Ishikawa (cell line): Measurements from ENCODE around the gene SPDYE3.
A peak's percentile ranks its signal among the peaks of the same experiment; 100 is the strongest.
"Not testable (repeated sequence)": the region's sequence is repeated elsewhere in the genome, so short reads cannot be mapped to it uniquely, and the experiment has no call there.

ENCODE experiments used
- CEBPB ChIP-seq: IDR thresholded peaks from 2 replicates; pipeline ENCODE4 v1.6.1; 2012
- CREB1 ChIP-seq: IDR thresholded peaks from 2 replicates; pipeline ENCODE4 v1.6.1; 2012; ENCODE audit warnings: low read depth
- EGR1 ChIP-seq: IDR thresholded peaks from 2 replicates; pipeline ENCODE4 v1.6.1; 2012
- EP300 ChIP-seq: IDR thresholded peaks from 2 replicates; pipeline ENCODE4 v1.6.1; 2012; ENCODE audit warnings: borderline replicate concordance
- FOXM1 ChIP-seq: IDR thresholded peaks from 2 replicates; pipeline ENCODE4 v1.6.1; 2012; ENCODE audit warnings: low read depth, borderline replicate concordance
- NFIC ChIP-seq: IDR thresholded peaks from 2 replicates; pipeline ENCODE4 v1.6.1; 2012
- RAD21 ChIP-seq: IDR thresholded peaks from 2 replicates; pipeline ENCODE4 v1.6.1; 2012; ENCODE audit warnings: low read depth
- TAF1 ChIP-seq: IDR thresholded peaks from 2 replicates; pipeline ENCODE4 v1.6.1; 2012; ENCODE audit warnings: low read depth, mild to moderate bottlenecking
- TCF12 ChIP-seq: IDR thresholded peaks from 2 replicates; pipeline ENCODE4 v1.6.1; 2012; ENCODE audit warnings: low read depth
- TEAD4 ChIP-seq: IDR thresholded peaks from 2 replicates; pipeline ENCODE4 v1.6.1; 2012
- YY1 ChIP-seq: IDR thresholded peaks from 2 replicates; pipeline ENCODE4 v1.6.1; 2012; ENCODE audit warnings: low read depth
- ZBTB7A ChIP-seq: IDR thresholded peaks from 2 replicates; pipeline ENCODE4 v1.6.1; 2012; ENCODE audit warnings: low read depth
- TF ChIP-seq, protein P1 (sequence below): IDR thresholded peaks from 2 replicates; pipeline ENCODE4 v1.6.1; 2012
- TF ChIP-seq, protein P2 (sequence below): IDR thresholded peaks from 2 replicates; pipeline ENCODE4 v1.6.1; 2012
- TF ChIP-seq, protein P3 (sequence below): IDR thresholded peaks from 2 replicates; pipeline ENCODE4 v1.6.1; 2012; ENCODE audit warnings: low read depth, mild to moderate bottlenecking

SPDYE3 gene, protein sequence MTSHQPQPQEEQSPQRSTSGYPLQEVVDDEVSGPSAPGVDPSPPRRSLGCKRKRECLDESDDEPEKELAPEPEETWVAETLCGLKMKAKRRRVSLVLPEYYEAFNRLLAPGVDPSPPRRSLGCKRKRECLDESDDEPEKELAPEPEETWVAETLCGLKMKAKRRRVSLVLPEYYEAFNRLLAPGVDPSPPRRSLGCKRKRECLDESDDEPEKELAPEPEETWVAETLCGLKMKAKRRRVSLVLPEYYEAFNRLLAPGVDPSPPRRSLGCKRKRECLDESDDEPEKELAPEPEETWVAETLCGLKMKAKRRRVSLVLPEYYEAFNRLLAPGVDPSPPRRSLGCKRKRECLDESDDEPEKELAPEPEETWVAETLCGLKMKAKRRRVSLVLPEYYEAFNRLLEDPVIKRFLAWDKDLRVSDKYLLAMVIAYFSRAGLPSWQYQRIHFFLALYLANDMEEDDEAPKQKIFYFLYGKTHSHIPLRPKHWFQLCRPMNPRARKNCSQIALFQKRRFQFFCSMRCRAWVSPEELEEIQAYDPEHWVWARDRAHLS

DNA sequence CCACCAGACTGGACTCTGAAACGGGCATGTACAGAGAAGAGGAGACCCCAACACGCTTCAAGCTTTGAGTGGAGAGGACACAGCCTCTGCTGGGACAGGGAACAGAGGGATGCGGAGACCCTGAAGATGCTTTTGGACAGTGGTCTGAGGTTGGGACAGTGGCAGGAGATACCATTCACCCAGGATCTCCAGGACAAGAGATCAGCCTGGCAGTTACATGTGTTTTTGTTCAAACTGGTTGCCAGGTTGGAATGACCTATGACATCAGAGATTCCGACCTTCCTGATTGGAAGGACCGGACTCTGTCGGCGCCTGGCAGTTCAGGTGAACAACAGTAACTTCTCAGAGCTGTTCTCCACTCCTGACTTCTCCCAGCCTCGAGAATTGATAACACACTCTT is at the start of gene SPDYE3:
Gene SPDYE3, plus strand, starts transcription at position 301 of the 400 bp plus-strand sequence. CDS start 184 bp downstream, outside the sequence.
- TF ChIP-seq YY1, EGR1, FOXM1: not testable (repeated sequence)

DNA sequence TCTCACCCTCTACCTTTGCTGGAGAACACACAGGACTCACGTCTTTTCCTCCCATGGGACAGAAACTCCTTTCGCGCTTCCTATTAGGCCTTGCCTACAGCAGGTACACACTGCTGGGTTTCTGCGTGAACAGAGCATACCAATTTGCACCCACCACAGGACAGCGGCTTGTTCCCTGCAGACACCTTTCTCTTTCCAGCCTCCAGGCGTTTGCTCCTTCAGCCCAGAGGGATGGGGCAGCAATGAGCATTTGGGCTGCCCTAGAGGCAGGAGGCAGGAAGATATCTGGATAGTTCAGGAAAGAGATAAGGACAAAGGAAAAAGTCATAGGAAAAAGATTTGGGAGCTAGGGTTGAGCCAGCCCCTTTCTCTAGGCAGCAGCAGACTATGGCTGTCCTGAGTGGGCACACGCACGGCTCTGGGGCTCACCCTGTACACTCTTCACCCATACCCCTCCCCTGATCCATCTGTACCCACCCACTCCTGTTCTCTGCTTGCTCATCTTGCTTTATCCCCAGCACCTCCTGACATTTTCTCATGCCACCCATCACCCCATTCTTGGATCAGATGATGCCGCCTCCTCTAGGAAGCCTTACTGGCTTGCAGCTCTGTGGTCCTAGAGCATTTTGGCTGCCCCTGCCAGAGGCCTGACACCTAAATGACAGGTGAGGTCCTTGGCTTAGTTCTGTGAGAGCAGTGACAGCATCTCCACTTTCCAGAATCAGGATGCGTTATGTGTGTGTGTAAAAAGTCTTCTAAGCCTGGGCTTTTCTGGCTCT is 40.7 kb upstream of the SPDYE3 start:
- no peak for TF ChIP-seq EGR1
- TF ChIP-seq ZBTB7A = no peak
- no peak for TF ChIP-seq CEBPB
- no peak for TF ChIP-seq RAD21
- no peak for TF ChIP-seq NFIC
- TF ChIP-seq, protein P1, sequence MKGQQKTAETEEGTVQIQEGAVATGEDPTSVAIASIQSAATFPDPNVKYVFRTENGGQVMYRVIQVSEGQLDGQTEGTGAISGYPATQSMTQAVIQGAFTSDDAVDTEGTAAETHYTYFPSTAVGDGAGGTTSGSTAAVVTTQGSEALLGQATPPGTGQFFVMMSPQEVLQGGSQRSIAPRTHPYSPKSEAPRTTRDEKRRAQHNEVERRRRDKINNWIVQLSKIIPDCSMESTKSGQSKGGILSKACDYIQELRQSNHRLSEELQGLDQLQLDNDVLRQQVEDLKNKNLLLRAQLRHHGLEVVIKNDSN = no peak
- TF ChIP-seq, protein P2, sequence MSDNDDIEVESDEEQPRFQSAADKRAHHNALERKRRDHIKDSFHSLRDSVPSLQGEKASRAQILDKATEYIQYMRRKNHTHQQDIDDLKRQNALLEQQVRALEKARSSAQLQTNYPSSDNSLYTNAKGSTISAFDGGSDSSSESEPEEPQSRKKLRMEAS = no peak

DNA sequence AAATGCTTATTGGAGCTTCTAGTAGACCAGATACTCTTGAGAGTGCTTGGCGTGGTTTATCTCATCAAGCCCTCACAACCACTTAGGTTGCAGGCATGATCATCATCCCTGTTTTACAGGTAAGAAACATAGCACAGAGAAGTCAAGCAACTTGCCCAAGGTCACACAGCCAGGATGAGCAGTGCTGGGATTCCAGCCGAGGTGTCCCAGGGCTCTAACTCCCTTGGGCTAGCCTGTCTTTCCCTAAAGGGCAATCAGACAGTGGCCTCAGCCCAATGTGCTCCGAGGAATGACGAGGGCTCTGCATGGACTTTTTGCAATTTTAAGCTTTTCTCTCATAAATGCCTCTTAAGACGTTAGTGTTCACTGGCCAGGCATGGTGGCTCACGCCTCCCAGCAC is 39.9 kb upstream of the SPDYE3 start:
- TF ChIP-seq TAF1 = no peak
- TF ChIP-seq EGR1 = no peak
- no peak for TF ChIP-seq FOXM1
- no peak for TF ChIP-seq TEAD4
- no peak for TF ChIP-seq TCF12
- TF ChIP-seq, protein P1 = no peak
- TF ChIP-seq, protein P3, sequence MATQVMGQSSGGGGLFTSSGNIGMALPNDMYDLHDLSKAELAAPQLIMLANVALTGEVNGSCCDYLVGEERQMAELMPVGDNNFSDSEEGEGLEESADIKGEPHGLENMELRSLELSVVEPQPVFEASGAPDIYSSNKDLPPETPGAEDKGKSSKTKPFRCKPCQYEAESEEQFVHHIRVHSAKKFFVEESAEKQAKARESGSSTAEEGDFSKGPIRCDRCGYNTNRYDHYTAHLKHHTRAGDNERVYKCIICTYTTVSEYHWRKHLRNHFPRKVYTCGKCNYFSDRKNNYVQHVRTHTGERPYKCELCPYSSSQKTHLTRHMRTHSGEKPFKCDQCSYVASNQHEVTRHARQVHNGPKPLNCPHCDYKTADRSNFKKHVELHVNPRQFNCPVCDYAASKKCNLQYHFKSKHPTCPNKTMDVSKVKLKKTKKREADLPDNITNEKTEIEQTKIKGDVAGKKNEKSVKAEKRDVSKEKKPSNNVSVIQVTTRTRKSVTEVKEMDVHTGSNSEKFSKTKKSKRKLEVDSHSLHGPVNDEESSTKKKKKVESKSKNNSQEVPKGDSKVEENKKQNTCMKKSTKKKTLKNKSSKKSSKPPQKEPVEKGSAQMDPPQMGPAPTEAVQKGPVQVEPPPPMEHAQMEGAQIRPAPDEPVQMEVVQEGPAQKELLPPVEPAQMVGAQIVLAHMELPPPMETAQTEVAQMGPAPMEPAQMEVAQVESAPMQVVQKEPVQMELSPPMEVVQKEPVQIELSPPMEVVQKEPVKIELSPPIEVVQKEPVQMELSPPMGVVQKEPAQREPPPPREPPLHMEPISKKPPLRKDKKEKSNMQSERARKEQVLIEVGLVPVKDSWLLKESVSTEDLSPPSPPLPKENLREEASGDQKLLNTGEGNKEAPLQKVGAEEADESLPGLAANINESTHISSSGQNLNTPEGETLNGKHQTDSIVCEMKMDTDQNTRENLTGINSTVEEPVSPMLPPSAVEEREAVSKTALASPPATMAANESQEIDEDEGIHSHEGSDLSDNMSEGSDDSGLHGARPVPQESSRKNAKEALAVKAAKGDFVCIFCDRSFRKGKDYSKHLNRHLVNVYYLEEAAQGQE = no peak
- TF ChIP-seq CREB1 = no peak
- TF ChIP-seq, protein P2 = no peak
- TF ChIP-seq NFIC = no peak
- no peak for TF ChIP-seq ZBTB7A
- no peak for TF ChIP-seq EP300
- TF ChIP-seq YY1 = no peak

DNA sequence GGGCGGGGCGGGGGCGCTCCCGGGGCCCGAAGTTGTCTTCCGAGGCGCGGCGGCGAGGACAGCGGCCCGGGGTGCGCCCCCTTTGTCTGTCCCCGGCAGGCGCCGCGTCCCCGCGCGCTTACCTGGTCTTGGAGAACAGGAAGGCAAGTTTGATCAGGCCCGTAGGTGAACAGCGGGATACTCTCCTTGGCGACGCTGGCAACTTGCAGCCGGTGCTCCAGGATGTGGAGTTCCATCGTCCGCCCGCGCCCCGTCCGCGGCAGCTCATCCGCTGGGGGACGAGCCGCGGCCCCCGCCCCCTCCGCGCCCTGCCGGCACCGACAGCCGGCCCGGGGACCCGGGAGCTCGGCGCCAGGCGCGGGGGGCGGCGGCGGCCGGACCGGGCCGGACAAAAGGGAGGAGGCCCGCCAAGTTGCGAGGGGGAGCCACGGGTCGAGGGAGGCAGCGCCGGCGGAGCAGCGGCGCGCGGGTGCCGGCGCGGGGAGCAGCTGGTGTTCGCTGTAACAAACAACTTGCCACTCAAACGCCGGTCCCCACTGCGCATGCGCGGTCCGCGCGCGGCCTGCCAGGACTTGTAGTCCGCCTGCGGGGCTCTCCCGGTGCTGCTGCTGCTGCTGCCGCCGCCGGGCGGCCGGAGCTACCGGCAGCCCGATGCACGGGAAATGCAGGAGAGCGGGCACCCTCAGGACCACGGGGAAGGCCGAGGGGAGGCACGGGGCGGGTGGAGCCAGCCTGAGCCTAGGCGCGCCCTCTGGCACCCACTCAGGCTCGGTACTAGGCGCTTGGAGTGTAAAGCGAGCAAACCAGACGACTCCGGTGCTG is 35.6 kb upstream of the SPDYE3 start:
- TF ChIP-seq, protein P1 = no peak
- TF ChIP-seq EP300 (no peak), RAD21 (0 out of 2 replicates have a peak, but pooled peaks have one; percentile 9), TAF1 (peak; percentile 32; the same call in 1 of the 2 replicates), TEAD4 (no peak)

DNA sequence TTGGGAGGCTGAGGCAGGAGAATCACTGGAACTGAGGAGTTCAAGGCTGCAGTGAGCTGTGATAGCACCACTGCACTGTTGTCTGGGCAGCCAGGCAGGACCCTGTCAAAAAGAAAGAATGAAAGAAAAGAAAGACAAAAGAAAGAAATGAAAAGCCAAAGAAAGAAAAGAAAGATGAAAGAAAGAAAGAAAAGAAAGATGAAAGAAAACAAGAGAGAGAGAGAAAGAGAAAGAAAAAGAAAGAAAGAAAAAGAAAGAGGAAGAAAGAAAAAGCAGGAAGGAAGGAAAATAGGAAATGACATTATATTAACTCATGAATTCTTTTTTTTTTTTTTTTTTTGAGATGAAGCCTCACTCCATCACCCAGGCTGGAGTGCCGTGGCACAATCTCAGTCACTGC is 32.4 kb upstream of the SPDYE3 start:
- TF ChIP-seq, protein P1 = no peak
- no peak for TF ChIP-seq CREB1
- no peak for TF ChIP-seq TEAD4
- TF ChIP-seq TCF12 = no peak
- TF ChIP-seq TAF1 = no peak
- TF ChIP-seq, protein P3 = no peak
